Esophagus squamous epithelium (tissue), 4 donors: ENCODE results near the gene DNAAF5.

Source experiments
- CTCF ChIP-seq, 6 experiments: fragments of 450-650 bp in 4 of 6; fragments of 200-600 bp in 2 of 6; sonication (generic) in 2 of 6; IDR thresholded peaks; one replicate each; pipeline ENCODE4 v1.5.1; 2016 to 2019; ENCODE audit warnings: antibody characterized with exemption in 6 of 6, mild to moderate bottlenecking in 4 of 6, moderate library complexity in 4 of 6
- POLR2A ChIP-seq, 4 donors: fragments of 450-650 bp; IDR thresholded peaks; one replicate each; pipeline ENCODE4 v1.6.1; 2017; ENCODE audit warnings: antibody characterized with exemption in 4 of 4, mild to moderate bottlenecking in 4 of 4, moderate library complexity in 3 of 4

GRCh38 chr7:805261-805660 is 78.8 kb downstream of the DNAAF5 start:
- TF ChIP-seq CTCF (IDR thresholded peaks at IDR 0.05) (no peak), POLR2A (IDR thresholded peaks at IDR 0.05) (no peak)
